ENCODE data around the gene ANO6.
"Not testable (repeated sequence)": the region's sequence is repeated elsewhere in the genome, so short reads cannot be mapped to it uniquely, and the experiment has no call there.

Gene ANO6

DNA sequence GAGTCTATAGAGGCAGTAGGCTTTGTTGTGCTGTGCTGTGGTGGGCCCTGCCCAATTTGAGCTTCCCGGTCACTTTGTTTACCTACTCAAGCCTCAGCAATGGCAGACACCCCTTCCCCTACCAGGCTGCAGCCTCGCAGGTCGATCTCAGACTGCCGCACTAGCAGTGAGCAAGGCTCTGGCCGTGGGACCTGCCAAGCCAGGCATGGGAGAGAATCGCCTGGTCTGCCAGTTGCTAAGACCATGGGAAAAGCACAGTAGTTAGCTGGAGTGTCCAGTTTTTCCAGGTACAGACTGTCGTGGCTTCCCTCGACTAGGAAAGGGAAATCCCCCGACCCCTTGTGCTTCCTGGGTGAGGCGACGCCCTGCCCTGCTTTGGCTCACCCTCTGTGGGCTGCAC is 26.3 kb downstream of the ANO6 start:
- DNase-seq, result no peak

DNA sequence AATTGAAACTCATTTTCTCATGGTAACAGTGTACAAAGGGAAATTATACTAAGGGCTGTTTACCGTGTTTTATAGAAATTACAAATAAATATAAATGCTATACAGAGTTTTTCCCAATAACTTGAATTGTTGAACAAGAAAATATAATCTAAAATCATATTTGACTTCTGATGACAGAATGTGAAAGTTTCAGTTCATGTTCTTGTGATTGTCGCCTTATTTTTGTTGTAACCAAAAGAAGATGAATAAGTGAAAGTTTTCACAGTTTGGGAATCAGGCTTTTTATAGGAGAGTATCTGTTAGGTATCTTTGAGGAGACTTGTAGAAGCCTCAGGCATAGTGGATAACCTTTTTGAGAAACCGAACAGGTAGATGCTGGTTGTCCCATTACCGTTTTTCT is 28.1 kb downstream of the ANO6 start:
- DNase-seq, result no peak

DNA sequence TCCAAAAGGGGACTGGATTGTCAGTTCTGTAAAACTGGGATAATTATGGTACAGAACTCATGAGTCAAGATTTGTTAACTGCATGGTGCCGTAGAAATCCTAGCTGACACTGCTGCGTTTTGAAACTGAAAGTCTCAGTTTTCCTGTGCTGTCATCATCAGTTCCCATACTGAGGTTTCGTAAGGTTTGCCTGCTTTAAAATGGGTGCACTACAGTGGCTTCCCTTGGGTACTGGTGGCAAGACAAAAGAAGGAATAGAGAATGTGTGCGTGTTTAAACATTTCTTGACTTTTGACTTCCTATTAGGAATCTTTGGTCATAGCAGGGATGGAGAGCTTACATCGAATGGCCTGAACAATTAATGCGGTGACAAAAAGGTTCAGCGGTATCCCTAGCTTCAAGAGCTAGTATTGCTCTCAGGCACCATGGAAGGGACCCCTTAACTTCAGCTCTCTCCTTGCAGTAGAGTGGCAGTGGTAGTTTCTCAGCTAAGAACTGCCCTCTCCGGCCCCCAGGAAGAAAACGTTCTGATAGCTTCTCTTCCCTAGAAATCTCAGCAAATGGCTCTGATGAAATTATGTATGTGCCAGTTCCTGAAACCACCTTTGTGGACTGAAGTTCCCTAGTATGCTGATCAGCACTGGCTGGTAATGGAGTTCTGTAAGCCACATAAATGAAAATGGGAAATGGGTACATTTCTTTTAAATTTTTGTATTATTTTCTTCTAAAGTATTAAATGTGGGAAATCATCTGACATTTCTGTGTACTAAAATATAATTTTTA is 28.9 kb downstream of the ANO6 start:
- no peak for DNase-seq

DNA sequence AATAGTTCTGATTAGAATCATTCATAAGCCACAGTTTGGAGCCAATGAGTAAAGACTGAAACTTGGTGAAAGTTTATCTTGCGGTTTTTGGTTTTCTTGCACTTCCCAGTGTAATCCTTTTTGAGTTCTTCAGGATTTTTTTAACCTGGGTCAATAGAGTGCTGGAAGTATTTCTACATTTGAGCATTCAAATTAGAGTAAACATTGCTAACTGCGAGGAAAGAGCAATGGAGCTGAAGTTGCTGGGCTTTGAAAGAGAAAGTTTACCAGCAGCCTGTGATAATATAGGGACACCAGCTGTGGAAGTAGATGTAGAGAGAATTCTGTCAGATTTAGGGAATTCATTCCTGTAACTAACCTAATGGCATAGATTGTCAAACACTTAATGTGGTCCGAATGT is 30.3 kb downstream of the ANO6 start:
- no peak for DNase-seq

DNA sequence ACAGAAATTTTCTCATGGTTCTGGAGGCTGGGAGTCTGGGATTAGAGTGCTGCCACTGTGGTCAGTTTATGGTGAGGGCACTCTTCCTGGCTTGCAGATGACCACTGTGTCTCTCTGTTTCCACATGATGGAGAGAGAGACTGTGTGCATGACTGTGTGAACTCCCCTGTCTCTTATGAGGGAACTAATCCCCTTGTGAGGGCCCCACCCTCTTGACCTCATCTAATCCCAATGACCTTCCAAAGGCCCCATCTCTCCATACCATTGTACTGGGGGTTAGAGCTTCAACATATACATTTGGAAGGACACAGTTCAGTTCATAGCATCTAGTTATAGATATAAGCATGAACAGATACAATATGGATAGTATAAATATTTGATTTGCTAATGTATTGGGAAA is 31.7 kb downstream of the ANO6 start:
- no peak for DNase-seq

DNA sequence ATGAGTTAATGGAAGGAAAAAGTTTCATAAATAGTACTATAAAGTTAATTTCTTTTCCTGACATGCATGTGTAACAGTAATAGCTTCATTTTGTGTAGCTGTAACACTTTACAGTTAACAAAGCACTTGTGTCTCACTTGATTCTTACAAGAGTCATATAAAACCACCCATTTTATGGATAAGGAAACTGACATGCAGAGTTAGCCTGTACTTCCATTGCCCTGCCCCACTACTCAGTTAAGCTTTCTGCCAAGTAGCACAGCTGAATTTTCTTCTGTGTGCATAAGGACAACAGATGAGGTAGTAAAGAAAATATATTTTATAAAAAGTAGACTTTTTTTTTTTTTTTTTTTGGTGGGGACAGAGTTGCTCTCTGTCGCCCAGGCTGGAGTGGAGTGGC is 32.2 kb downstream of the ANO6 start:
- no peak for DNase-seq

DNA sequence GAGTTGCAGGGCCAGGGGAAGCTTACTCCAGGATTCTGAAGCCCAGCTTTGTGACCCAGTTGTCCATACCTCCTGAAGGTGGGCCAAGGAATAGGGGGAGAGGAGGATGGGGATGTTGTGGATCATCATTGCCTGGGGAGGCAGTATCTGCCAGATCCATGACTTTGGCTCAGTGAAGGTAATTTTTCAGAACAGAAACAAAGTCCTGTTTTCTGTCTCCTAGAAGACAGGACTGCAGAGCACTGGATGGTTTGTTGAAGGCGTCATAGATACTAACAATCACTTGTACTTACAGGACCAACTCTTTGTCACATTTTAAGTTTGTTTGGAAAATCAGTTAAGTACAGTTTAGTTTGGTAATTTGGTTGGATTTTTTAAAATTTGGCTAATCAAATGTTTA is 38.4 kb downstream of the ANO6 start:
- DNase-seq, result no peak

DNA sequence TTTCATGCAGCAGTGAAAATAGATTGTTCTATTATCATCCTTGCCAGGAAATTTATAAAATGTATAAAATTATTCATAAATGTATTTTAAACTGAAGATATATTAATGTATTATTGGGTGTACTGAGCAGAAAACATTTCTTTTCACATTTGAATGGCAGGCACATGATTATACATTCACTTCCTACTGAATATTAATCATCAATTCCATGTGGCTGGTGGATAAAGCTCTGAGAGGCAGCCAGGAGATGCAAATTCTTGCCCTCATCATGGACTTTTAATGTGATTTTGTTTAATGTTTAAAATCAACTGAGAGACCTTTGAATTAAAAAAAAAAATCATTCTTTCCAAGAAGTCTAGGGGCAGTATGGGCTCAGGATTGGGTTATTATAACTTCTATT is 40.8 kb downstream of the ANO6 start:
- no peak for DNase-seq

DNA sequence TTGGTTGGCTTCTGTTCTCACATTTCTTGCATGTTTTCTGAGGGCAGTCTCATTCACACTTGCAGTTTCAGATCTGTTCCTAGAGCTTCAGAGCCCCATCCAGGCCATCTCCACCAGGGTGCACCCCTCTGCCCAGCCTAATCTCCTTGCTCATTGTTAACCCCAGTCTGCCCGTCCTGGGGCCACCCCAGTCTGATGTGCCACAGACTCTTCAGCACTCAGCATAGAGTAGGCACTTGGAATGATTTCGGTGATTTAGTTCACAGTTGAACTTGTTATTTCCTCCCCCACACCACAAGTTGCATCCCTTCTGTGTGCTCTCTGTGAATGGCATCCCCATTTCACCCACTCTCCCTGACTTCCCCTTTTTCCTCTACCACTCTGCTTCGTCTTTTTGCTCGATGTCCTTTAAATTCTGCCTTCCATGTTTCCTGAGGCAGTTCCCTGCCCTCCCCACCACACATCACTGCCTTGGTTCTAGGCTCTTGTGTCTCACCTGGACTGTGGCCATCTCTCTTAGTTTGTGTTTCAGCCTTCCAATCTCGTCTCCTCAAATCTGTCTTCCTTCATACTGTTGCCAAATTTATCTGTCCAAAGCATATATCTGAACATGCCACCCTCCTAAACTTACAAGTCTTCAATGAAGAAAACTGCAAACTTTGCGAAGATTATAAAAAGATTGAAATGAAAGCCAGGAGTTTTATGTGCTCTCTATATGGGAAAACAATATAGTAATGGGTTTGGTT is 41.5 kb downstream of the ANO6 start:
- no peak for DNase-seq

DNA sequence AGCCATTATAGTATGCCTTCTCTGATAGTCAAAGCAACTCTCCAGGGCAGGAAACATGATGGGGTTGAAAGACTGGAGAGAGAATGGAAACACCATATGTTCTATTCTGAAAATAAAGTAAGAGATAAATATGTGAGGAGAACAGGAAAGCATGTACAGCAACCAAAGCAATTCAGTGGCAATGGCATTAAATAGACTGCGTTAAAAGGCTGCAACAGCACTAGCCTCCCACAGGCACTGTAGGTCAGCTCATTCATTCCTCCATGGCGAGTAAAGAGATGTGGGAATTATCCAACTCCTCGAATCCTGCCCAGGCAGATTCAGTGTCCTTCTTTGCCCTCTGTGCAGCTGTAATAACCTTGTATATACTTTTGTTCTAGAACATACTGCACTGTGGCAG is 43.8 kb downstream of the ANO6 start:
- DNase-seq, result no peak

DNA sequence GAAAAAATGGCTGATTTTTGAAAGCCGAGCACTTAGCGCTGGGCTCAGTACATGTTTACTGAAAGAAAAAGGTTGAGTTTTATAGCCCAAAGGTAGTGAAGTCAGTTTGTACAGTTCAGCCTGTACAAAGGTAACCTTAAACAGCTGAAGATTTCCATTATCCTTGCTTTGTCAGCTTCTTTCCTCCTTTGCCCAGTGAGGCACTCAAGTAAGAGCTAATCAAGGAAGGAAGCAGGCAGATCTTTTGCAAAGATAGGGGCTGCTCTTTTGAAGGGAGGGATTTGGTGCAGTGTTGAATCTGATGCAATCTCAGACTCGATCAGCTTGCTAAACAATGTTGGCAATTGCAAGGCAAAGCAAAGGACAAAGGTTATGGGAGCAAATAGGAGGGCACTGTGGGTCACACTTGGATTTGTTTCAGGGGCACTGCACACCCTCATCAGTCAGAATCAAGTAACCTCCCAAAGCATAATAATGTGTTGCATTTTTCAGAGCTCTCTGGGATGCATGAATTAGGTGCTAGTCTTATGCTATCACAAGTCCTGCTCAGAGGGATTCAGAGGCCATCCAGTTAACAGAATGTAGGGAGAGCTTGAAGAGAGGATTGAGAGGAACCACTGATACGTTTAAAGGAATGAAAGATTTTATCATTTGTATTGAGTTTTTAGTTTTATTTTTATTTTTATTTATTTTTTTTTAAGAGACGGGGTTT is 44.4 kb downstream of the ANO6 start:
- no peak for DNase-seq

DNA sequence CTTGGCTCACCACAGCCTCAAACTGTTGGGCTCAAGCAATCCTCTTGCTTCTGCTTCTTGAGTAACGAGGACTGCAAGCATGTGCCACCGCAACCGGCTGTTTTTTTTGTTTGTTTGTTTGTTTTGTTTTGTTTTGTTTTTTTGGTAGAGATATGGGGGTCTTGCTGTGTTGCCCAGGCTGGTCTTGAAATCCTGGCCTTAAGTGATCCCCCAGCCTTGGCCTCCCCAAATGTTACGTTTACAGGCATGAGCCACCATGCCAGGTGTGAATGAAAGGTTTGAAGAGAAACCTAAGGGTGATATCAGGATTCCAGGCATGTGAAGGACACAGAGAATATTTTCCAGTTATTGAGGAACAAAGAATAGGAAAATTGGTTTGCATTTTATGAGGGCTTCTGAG is 45.0 kb downstream of the ANO6 start:
- DNase-seq, result no peak

DNA sequence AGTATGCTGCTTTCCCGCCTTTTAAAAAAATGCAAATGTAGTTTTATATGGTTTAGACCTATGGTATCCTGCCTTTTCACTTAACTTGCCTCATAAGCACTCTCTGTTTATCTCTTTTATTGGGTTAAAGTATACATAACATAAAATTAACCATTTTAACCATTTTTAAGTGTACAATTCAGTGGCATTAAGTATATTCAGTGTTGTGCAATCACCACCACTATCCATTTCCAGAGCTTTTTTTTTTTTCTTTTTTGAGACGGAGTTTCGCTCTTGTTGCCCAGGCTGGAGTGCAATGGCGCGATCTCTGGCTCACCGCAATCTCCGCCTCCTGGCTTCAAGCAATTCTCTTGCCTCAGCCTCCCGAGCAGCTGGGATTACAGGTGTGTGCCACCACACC is 46.3 kb downstream of the ANO6 start:
- not testable (repeated sequence) for DNase-seq

DNA sequence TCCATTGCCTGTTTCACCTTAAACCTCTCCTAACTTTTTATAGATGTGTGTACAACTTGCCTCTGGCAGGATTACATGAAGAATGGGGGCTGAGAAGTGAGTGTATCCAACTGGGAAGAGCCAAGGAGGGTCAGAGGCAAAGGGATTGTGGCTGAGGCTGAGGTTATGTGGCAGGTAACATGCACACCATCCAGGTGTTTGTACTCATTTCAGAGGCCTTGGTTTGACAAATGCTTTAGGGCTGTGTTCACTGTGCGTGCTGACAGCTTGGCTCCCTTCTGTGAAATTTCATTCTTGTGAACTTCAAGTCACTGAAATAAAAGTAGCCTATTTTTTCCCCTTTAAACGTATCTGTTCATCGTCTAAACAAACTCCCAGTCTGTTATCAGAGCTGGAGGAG is 47.7 kb downstream of the ANO6 start:
- no peak for DNase-seq

DNA sequence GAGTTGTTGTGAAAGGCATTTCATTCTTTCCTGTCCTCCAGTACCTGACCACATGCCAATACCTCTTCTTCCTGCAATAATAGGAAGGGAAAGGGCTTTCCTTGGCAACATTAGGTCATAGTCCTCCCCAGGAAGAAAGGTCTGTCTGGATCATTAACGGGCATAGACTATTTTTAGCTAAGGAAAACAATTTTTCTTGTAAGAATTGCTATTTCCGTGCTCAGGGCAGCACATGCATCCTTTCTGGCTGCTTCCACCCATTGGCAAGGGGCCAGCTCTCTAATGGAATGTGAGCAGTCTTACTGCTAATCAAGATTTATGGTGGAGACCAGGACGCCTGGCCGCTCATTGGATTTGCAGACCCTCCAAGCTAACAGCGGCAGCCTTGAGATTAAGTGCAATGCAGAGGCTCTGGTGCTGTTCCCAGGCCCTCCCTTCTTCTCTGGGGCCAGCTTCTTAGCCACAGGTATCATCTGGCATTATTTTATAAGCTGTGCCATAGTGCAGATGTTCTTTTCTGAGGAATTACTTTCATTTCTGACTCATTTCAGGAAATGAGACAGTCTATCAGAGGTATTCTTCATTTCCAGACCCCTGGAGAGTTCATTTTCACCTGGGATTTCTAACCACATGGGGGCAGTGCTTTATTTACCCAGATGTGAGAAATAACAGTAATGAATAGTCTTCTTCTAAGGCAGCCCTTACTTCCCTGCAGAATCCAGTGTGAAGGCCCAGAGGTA is 52.9 kb downstream of the ANO6 start:
- DNase-seq, result no peak

DNA sequence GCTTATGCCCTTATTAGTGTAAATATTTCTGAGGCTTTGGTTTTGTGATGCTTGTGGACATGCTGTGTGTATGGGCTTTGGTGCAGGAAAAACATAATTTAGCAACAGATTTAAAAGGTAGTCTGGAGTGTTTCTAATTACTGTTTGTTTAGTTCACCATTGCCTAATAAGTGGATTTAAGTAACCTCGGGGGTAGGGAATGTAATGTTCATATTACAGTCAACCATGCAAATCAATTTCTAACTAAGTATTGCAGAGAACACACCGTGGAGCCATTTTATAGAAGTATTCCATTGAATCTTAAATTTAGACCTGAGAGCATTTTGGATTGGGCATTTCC is 53.5 kb downstream of the ANO6 start:
- no peak for DNase-seq

DNA sequence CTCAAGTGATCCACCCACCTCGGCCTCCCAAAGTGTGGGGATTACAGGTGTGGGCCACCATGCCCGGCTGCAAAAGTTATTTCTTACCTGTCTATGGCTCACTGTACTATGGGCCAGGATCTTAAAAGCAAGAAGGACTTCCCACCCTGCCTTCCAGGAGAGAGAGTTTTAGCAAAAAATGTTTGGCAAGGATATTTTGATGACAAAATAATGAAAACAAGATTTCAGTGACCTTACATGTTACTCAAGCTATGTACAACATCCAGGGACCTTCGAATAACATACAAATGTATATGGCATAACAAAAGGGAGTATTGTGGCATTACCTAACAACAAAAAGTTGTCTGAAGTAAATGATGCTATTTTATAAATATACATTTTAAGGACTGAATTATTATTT is 55.1 kb downstream of the ANO6 start:
- no peak for DNase-seq

DNA sequence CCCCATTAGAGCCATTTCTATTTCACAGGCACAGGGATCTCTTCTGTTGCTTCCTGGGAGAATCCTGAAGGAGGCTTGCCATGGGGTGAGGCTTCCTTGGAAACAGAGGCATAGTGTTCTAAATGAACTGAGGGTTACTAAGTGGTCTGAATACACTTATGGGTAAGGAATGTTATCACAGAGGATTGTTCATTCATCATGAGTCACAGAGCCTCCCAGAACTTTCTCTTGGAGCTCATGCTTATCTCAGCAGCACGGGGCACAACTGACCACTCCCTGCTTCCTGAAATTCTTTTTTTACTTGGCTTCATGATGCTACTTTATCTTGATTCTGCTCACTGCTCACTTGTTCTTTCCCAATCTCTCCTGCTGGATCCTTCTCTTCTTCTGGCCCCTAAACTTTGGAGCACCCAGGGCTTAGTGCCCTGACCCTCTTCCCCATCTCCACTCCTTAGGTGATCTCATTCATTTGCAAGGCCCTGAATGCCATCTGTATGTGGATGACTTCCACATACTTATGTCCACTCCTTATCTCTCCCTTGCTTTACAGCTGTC is 57.9 kb downstream of the ANO6 start:
- DNase-seq, result no peak

DNA sequence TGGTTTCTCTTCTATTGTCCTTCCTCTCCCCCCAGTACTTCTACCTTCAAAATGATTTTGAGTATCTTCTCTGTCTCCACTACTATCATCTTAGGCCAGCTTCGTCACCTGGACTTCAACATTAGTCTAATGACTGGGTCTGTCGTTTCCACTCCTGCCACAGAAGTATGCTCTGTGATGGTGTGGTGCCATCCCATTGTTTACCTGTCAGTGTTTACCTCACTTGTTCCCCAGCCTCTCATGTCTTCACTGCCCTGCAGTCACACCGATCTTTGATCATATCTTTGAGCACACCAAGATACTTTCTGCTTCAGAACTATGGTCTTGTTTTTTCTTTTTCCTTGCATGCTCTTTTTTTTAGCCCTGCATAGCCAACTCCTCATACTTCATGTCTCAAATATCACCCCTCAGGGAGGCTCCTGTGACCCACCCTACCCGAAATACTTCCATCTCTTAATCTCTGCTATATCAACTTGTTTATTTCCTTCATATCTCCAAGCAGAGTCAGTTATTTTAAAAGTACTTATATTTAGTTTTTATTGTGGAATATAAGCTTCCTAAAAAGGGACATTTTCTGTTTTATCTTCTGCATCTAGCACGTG is 60.4 kb downstream of the ANO6 start:
- no peak for DNase-seq

DNA sequence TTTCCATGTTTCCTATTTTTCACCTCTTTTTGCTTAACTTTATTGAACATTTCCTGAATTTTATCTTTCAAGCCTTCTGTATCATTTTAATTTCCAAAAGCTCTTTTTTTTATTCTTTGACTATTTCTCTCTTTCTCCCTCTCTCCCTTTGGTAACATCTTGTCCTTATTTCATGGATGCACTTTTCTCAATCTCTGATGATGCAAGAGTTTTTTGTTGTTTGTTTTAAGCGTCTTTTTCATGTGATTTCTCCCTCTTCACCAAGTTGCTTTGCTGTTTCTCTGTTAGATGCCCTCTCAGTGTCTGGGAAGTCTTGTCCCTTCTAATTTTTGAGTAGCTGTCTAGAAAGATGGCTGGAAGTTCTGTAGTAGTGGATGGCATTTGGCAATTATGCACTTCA is 62.6 kb downstream of the ANO6 start:
- DNase-seq, result no peak

DNA sequence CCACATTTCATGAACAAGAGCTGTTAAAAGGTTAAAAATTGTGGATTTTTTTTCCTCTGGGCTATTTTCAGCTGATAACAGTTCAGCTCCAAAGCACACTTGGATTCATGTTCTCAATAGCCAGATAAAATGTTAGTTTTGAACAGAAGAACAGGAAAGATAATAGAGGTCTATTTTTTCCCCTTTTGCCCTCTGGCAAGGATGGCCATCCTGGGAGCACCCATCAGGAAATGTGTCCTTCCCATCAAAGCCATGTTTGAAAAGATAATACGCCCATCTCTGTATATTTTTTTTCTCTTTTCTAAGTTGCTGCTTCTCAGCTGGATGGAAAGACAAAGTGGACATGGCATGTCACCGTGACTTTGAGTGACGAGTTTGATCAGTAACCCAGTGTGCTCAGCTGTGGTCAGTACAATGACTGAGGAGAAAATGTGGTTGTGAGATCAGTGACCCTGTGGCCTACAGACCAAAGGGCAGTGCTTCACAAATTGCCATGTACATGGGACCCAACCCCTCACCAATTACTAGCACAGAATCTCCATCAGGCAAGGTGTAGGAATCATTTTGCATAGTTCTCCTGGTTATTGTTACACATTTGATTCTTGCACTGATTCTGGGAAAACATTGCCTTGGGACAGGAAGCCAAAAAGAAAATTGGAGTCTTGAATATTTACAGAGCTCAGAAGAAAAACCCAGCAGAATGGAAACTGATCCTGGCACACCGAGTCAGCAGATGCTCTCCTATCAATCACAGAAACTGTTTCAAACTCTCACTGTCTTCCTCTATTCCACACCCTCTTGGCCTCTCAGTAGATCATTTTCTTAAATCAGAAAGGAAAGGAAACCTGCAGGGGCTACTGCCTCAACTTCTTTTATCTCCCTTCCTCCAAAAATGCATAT is 64.3 kb downstream of the ANO6 start:
- no peak for DNase-seq

DNA sequence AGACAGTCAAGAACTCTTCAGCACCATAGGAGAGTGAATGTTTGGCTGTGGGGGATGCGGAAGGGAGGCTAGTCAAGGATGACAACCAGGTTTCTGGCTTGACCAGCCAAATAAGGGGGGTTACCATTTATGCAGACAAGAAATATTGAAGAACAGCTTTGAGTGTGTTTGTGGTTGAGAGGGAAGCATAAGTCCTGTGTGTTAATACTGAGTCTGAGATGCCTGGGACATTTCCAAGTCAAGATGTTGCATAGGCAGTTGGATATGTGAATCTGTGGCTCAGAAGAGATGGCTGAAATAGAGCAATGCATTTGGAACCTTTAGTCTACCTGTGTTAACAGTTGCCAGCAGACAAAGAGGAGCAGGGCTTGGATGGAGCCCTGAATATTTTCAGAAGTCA is 66.1 kb downstream of the ANO6 start:
- no peak for DNase-seq

Data from NCI-H187 (cell line).